H9 (cell line): ENCODE measurements around the gene PCYT1A. TPM values are rescaled to one million over a fixed set of nuclear protein-coding genes. Genes with fewer than 3 reads are reported as not detected.

Source experiments
- DNase-seq: peaks from one replicate; pipeline ENCODE4 v3.0.0-alpha.2; 2017
- H2AFZ ChIP-seq: one replicate; pipeline ENCODE4 v1.6.1; 2013; ENCODE audit warnings: mild to moderate bottlenecking, low read length, control low read depth, moderate library complexity
- H2AK5ac ChIP-seq: 2 replicates; pipeline ENCODE4 v1.6.1; 2013; ENCODE audit warnings: low read length, control low read depth, mixed read lengths; ENCODE audit not compliant: insufficient read length
- H2BK120ac ChIP-seq: one replicate; pipeline ENCODE4 v1.6.1; 2013; ENCODE audit warnings: low read depth, mild to moderate bottlenecking, low read length, control low read depth, inconsistent platforms; ENCODE audit not compliant: poor library complexity, severe bottlenecking
- H2BK12ac ChIP-seq: 2 replicates; pipeline ENCODE4 v1.6.1; 2013; ENCODE audit warnings: low read length, control low read depth, mixed read lengths, low read depth; ENCODE audit not compliant: insufficient read length
- H2BK15ac ChIP-seq: 2 replicates; pipeline ENCODE4 v1.6.1; 2013; ENCODE audit warnings: low read depth, low read length, control low read depth
- H2BK20ac ChIP-seq: one replicate; pipeline ENCODE4 v1.6.1; 2013; ENCODE audit warnings: low read depth, mild to moderate bottlenecking, low read length, control low read depth, inconsistent platforms; ENCODE audit not compliant: poor library complexity, severe bottlenecking
- H2BK5ac ChIP-seq: 2 replicates; pipeline ENCODE4 v1.6.1; 2013; ENCODE audit warnings: low read length, control low read depth, mixed read lengths; ENCODE audit not compliant: insufficient read length
- H3K14ac ChIP-seq: 2 replicates; pipeline ENCODE4 v1.6.1; 2013; ENCODE audit warnings: low read length, control low read depth; ENCODE audit not compliant: insufficient read depth
- H3K18ac ChIP-seq: 2 replicates; pipeline ENCODE4 v1.6.1; 2013; ENCODE audit warnings: low read depth, mild to moderate bottlenecking, mixed read lengths, low read length, control low read depth; ENCODE audit not compliant: insufficient read length
- H3K23ac ChIP-seq: 2 replicates; pipeline ENCODE4 v1.6.1; 2013; ENCODE audit warnings: low read length, control low read depth, mixed read lengths, low read depth; ENCODE audit not compliant: insufficient read length
- H3K23me2 ChIP-seq: 2 replicates; pipeline ENCODE4 v1.6.1; 2013; ENCODE audit warnings: low read depth, mild to moderate bottlenecking, mixed read lengths, low read length, control low read depth; ENCODE audit not compliant: insufficient read length, poor library complexity, severe bottlenecking
- H3K27ac ChIP-seq: 2 replicates; pipeline ENCODE4 v1.5.1; 2013; ENCODE audit warnings: low read length, control low read depth, mixed read lengths, low read depth; ENCODE audit not compliant: insufficient read length
- H3K27me3 ChIP-seq: 2 replicates; pipeline ENCODE4 v1.6.1; 2013; ENCODE audit warnings: low read length, control low read depth, inconsistent platforms; ENCODE audit not compliant: insufficient read depth
- H3K4ac ChIP-seq: 2 replicates; pipeline ENCODE4 v1.6.1; 2013; ENCODE audit warnings: low read depth, mild to moderate bottlenecking, control low read depth, inconsistent platforms, low read length, moderate library complexity
- H3K4me1 ChIP-seq: 2 replicates; pipeline ENCODE4 v1.6.1; 2013; ENCODE audit warnings: low read length, control low read depth, inconsistent platforms; ENCODE audit not compliant: insufficient read depth
- H3K4me2 ChIP-seq: 2 replicates; pipeline ENCODE4 v1.6.1; 2013; ENCODE audit warnings: low read length, control low read depth, mixed read lengths; ENCODE audit not compliant: insufficient read length, insufficient read depth
- H3K56ac ChIP-seq: 2 replicates; pipeline ENCODE4 v1.6.1; 2013; ENCODE audit warnings: low read depth, mild to moderate bottlenecking, mixed read lengths, low read length, control low read depth; ENCODE audit not compliant: insufficient read length
- H3K79me1 ChIP-seq: 2 replicates; pipeline ENCODE4 v1.6.1; 2013; ENCODE audit warnings: low read depth, mild to moderate bottlenecking, moderate library complexity, low read length, control low read depth, inconsistent platforms; ENCODE audit not compliant: insufficient read depth, poor library complexity, severe bottlenecking
- H3K79me2 ChIP-seq: 2 replicates; pipeline ENCODE4 v1.6.1; 2013; ENCODE audit warnings: low read length, control low read depth, inconsistent platforms; ENCODE audit not compliant: insufficient read depth
- H3K9ac ChIP-seq: 2 replicates; pipeline ENCODE4 v1.6.1; 2013; ENCODE audit warnings: low read length, control low read depth, mixed read lengths; ENCODE audit not compliant: insufficient read length; ENCODE audit errors: extremely low read depth
- H3K9me3 ChIP-seq: one replicate; pipeline ENCODE4 v1.6.1; 2013; ENCODE audit warnings: low read depth, low read length, inconsistent platforms; ENCODE audit not compliant: control insufficient read depth
- H3T11ph ChIP-seq: one replicate; pipeline ENCODE4 v1.6.1; 2013; ENCODE audit warnings: mild to moderate bottlenecking, low read length, control low read depth, inconsistent platforms
- H4K20me1 ChIP-seq: one replicate; pipeline ENCODE4 v1.6.1; 2013; ENCODE audit not compliant: control insufficient read depth, insufficient read length, insufficient read depth
- H4K5ac ChIP-seq: 2 replicates; pipeline ENCODE4 v1.6.1; 2013; ENCODE audit warnings: low read depth, mild to moderate bottlenecking, mixed read lengths, low read length, control low read depth; ENCODE audit not compliant: insufficient read length
- H4K8ac ChIP-seq: replicated peaks from 2 replicates; pipeline ENCODE4 v1.6.1; 2013; ENCODE audit warnings: low read length, control low read depth, mixed read lengths, low read depth; ENCODE audit not compliant: insufficient read length
- H4K91ac ChIP-seq: 2 replicates; pipeline ENCODE4 v1.6.1; 2013; ENCODE audit warnings: low read depth, mild to moderate bottlenecking, moderate library complexity, mixed read lengths, low read length, control low read depth; ENCODE audit not compliant: insufficient read length
- H3K27ac Mint-ChIP-seq, 3 experiments: 2 replicates in 2 of 3; 3 replicates in 1 of 3; pipeline ENCODE4 v1.8.0; 2020 to 2021; ENCODE audit warnings: mixed read lengths in 3 of 3, mild to moderate bottlenecking in 1 of 3, moderate library complexity in 1 of 3
- H3K27me3 Mint-ChIP-seq: 2 replicates; pipeline ENCODE4 v1.8.0; 2021; ENCODE audit warnings: low read depth, mild to moderate bottlenecking, moderate library complexity, mixed read lengths
- H3K36me3 Mint-ChIP-seq, 3 experiments: 2 replicates in 2 of 3; 3 replicates in 1 of 3; pipeline ENCODE4 v1.8.0; 2020 to 2021; ENCODE audit warnings: low read depth in 3 of 3, mixed read lengths in 3 of 3; ENCODE audit not compliant: insufficient read depth in 1 of 3
- H3K4me1 Mint-ChIP-seq, 2 experiments: 2 replicates each; pipeline ENCODE4 v1.8.0; 2020; ENCODE audit warnings: mixed read lengths in 2 of 2
- H3K4me3 Mint-ChIP-seq, 2 experiments: 2 replicates in 1 of 2; 3 replicates in 1 of 2; pipeline ENCODE4 v1.8.0; 2020 to 2021; ENCODE audit warnings: mild to moderate bottlenecking in 2 of 2, mixed read lengths in 2 of 2, moderate library complexity in 1 of 2
- H3K9me3 Mint-ChIP-seq, 2 experiments: 2 replicates in 1 of 2; 3 replicates in 1 of 2; pipeline ENCODE4 v1.8.0; 2020; ENCODE audit warnings: mild to moderate bottlenecking in 2 of 2, mixed read lengths in 2 of 2, moderate library complexity in 1 of 2
- CTCF ChIP-seq: fragments of 200-600 bp; sonication (generic); conservative IDR thresholded peaks from 3 replicates; pipeline ENCODE4 v1.8.0; 2021; ENCODE audit warnings: antibody characterized with exemption, mild to moderate bottlenecking
- WGBS: extraction: QIAGEN DNeasy Blood & Tissue Kit; methylation state at CpG from one replicate; pipeline ENCODE4 v1.1.7; 2013; ENCODE audit warnings: missing lambda C conversion rate, low lambda C conversion rate, mixed read lengths; ENCODE audit not compliant: insufficient read length; ENCODE audit errors: extremely low coverage; 5-methylcytosine and 5-hydroxymethylcytosine counted together
- total RNA-seq: library from RNA; stranded (reverse); gene quantifications from 2 replicates; pipeline ENCODE4 v1.2.1, GENCODE V29; 2021

Gene PCYT1A
- total RNA-seq, 1 experiment from 2014 or later, result 31.6 TPM

- Mint-ChIP-seq H3K9me3 (no peaks in the 10 kb centered on the region), H3K4me3 (no peak overlapping the region), H3K27me3 (no peaks in the 10 kb centered on the region), H3K4me1 (peaks cover 0 to 8% of the 10 kb centered on the region in 2 experiments; a peak in 2 of 4 replicates), H3K27ac (peak overlapping the region in 1 of 3 experiments; percentile 60; a peak in 4 of 7 replicates), H3K36me3 (peaks cover 3 to 29% (median 7%) of the 10 kb centered on the region in 3 experiments; a peak in 4 of 7 replicates)
- Histone ChIP-seq H3K56ac (no peak overlapping the region), H4K8ac (no peak overlapping the region), H3K4me2 (no peak overlapping the region), H4K91ac (no peak overlapping the region), H2AK5ac (no peak overlapping the region), H4K5ac (no peak overlapping the region), H3K27me3 (no peaks in the 10 kb centered on the region), H3T11ph (no peak overlapping the region), H2BK12ac (no peak overlapping the region), H3K79me1 (no peaks in the 10 kb centered on the region), H2BK5ac (no peak overlapping the region), H2BK120ac (no peak overlapping the region), H3K4me1 (no peaks in the 10 kb centered on the region), H3K4ac (no peak overlapping the region), H3K9me3 (no peaks in the 10 kb centered on the region), H3K23ac (no peak overlapping the region), H3K79me2 (no peaks in the 10 kb centered on the region), H2BK20ac (no peak overlapping the region), H3K9ac (no peak overlapping the region), H3K27ac (no peak overlapping the region), H4K20me1 (peaks cover 2% of the 10 kb centered on the region), H3K14ac (no peak overlapping the region; the same call in 1 of the 2 replicates), H2BK15ac (no peak overlapping the region), H3K18ac (no peak overlapping the region), H3K23me2 (no peaks in the 10 kb centered on the region), H2AFZ (no peak overlapping the region)
- TF ChIP-seq CTCF, result no peak
- no peak for DNase-seq
- WGBS, result no CpG with 5 or more reads among the region's 12 CpGs
These were observed 51.9 kb downstream of the PCYT1A start for GRCh38 chr3:196235452-196236122.
